Parathyroid adenoma (tissue), 2 donors: Measurements from ENCODE around the gene PRPH2.

Source experiments
- H2AFZ ChIP-seq: fragments of 300-600 bp; sonication (generic); one replicate; pipeline ENCODE4 v1.7.0; 2017; ENCODE audit warnings: antibody characterized with exemption, mild to moderate bottlenecking
- H3K27ac ChIP-seq: fragments of 300-600 bp; sonication (generic); one replicate; pipeline ENCODE4 v1.7.0; 2017
- H3K27me3 ChIP-seq: fragments of 300-600 bp; sonication (generic); one replicate; pipeline ENCODE4 v1.7.0; 2017; ENCODE audit warnings: low read length; ENCODE audit not compliant: control insufficient read depth, insufficient read depth
- H3K36me3 ChIP-seq: fragments of 300-600 bp; sonication (generic); one replicate; pipeline ENCODE4 v1.7.0; 2017; ENCODE audit warnings: low read length; ENCODE audit not compliant: control insufficient read depth, insufficient read depth
- H3K4me1 ChIP-seq: fragments of 300-600 bp; sonication (generic); one replicate; pipeline ENCODE4 v1.7.0; 2017; ENCODE audit warnings: control low read depth
- H3K4me2 ChIP-seq: fragments of 300-600 bp; sonication (generic); one replicate; pipeline ENCODE4 v1.7.0; 2017; ENCODE audit warnings: low read length
- H3K4me3 ChIP-seq: fragments of 300-600 bp; sonication (generic); one replicate; pipeline ENCODE4 v1.7.0; 2017; ENCODE audit warnings: low read depth, low read length
- H3K79me2 ChIP-seq: fragments of 300-600 bp; sonication (generic); one replicate; pipeline ENCODE4 v1.7.0; 2017; ENCODE audit warnings: control low read depth
- H3K9ac ChIP-seq: fragments of 300-600 bp; sonication (generic); one replicate; pipeline ENCODE4 v1.7.0; 2017; ENCODE audit warnings: mild to moderate bottlenecking
- H3K9me3 ChIP-seq: fragments of 300-600 bp; sonication (generic); one replicate; pipeline ENCODE4 v1.7.0; 2017; ENCODE audit warnings: low read length; ENCODE audit not compliant: control insufficient read depth
- TF ChIP-seq, protein P1 (sequence below): fragments of 300-600 bp; sonication (generic); IDR thresholded peaks from one replicate; pipeline ENCODE4 v1.7.0; 2017; ENCODE audit warnings: antibody characterized with exemption, mild to moderate bottlenecking
- donor health status: primary hyperparathyroidism.

Gene PRPH2

GRCh38 chr6:42710316-42710715 lies 12.1 kb downstream of the PRPH2 start:
- Histone ChIP-seq H3K4me1 (no peaks in the 10 kb centered on the region), H3K4me2 (no peak overlapping the region), H3K27me3 (no peaks in the 10 kb centered on the region), H3K36me3 (no peaks in the 10 kb centered on the region), H3K27ac (no peak overlapping the region), H3K9me3 (no peaks in the 10 kb centered on the region), H2AFZ (no peak overlapping the region), H3K4me3 (no peak overlapping the region), H3K9ac (no peak overlapping the region), H3K79me2 (no peaks in the 10 kb centered on the region)
- TF ChIP-seq, protein P1, sequence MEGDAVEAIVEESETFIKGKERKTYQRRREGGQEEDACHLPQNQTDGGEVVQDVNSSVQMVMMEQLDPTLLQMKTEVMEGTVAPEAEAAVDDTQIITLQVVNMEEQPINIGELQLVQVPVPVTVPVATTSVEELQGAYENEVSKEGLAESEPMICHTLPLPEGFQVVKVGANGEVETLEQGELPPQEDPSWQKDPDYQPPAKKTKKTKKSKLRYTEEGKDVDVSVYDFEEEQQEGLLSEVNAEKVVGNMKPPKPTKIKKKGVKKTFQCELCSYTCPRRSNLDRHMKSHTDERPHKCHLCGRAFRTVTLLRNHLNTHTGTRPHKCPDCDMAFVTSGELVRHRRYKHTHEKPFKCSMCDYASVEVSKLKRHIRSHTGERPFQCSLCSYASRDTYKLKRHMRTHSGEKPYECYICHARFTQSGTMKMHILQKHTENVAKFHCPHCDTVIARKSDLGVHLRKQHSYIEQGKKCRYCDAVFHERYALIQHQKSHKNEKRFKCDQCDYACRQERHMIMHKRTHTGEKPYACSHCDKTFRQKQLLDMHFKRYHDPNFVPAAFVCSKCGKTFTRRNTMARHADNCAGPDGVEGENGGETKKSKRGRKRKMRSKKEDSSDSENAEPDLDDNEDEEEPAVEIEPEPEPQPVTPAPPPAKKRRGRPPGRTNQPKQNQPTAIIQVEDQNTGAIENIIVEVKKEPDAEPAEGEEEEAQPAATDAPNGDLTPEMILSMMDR = no peak

GRCh38 chr6:42709871-42710270 lies 12.5 kb downstream of the PRPH2 start:
- Histone ChIP-seq H3K9me3 (no peaks in the 10 kb centered on the region), H3K9ac (no peak overlapping the region), H3K4me3 (no peak overlapping the region), H2AFZ (no peak overlapping the region), H3K27me3 (no peaks in the 10 kb centered on the region), H3K4me2 (no peak overlapping the region), H3K79me2 (no peaks in the 10 kb centered on the region), H3K36me3 (no peaks in the 10 kb centered on the region), H3K27ac (no peak overlapping the region), H3K4me1 (no peaks in the 10 kb centered on the region)
- TF ChIP-seq, protein P1 = no peak

- no peaks in the 10 kb centered on the region for H3K36me3 ChIP-seq
These were observed 14.3 kb downstream of the PRPH2 start for GRCh38 chr6:42708096-42708495.

GRCh38 chr6:42707595-42707994 lies 14.8 kb downstream of the PRPH2 start:
- no peaks in the 10 kb centered on the region for H3K4me1 ChIP-seq
- H3K36me3 ChIP-seq = no peaks in the 10 kb centered on the region
- no peaks in the 10 kb centered on the region for H3K79me2 ChIP-seq
- H3K4me2 ChIP-seq = no peak overlapping the region
- TF ChIP-seq, protein P1 = no peak
- H3K9me3 ChIP-seq = no peaks in the 10 kb centered on the region
- H3K4me3 ChIP-seq = no peak overlapping the region
- H2AFZ ChIP-seq = no peak overlapping the region
- no peak overlapping the region for H3K9ac ChIP-seq
- H3K27me3 ChIP-seq = no peaks in the 10 kb centered on the region
- H3K27ac ChIP-seq = no peak overlapping the region

More at GRCh38 chr6:42708096-42708495, 14.3 kb downstream of the PRPH2 start:
- no peak overlapping the region for H3K27ac ChIP-seq
- no peak overlapping the region for H2AFZ ChIP-seq
- no peaks in the 10 kb centered on the region for H3K9me3 ChIP-seq
- TF ChIP-seq, protein P1 = no peak
- no peaks in the 10 kb centered on the region for H3K79me2 ChIP-seq
- no peak overlapping the region for H3K4me3 ChIP-seq
- no peaks in the 10 kb centered on the region for H3K4me1 ChIP-seq
- no peaks in the 10 kb centered on the region for H3K27me3 ChIP-seq
- H3K9ac ChIP-seq = no peak overlapping the region
- H3K4me2 ChIP-seq = no peak overlapping the region

DNA sequence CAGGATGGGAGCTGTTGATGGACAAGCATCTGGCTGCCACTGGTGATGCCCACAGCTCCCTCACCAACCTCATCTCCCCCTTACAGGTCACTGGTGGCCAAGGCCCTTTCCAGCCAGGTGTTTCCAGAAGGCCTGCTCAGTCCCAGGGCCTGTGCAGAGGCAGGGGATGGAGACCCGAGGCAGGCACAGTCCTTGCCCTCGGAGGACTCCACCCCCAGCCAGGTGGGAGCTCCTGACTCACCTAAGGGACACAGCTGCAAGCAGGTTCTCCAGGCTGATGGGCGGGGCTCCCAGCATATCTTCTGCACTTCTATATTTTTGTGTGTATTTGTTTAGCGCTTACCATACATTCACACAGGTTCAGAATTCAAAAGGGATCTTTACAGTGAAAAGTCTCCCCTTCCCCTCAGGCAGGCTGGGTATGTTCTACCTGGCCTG lies 17.4 kb downstream of the PRPH2 start:
- no peaks in the 10 kb centered on the region for H3K27me3 ChIP-seq
- peak overlapping the region; percentile 82 for H2AFZ ChIP-seq
- no peaks in the 10 kb centered on the region for H3K36me3 ChIP-seq
- no peak overlapping the region for H3K27ac ChIP-seq
- TF ChIP-seq, protein P1 = no peak
- H3K79me2 ChIP-seq = no peaks in the 10 kb centered on the region
- no peak overlapping the region for H3K4me2 ChIP-seq
- H3K9me3 ChIP-seq = no peaks in the 10 kb centered on the region
- no peak overlapping the region for H3K4me3 ChIP-seq
- H3K4me1 ChIP-seq = no peaks in the 10 kb centered on the region
- H3K9ac ChIP-seq = no peak overlapping the region
